Fibroblast of lung (primary cell): ENCODE results near the gene NACA2. TPM values are rescaled to one million over a fixed set of nuclear protein-coding genes. Genes with fewer than 3 reads are reported as not detected.
"Not testable (repeated sequence)": the region's sequence is repeated elsewhere in the genome, so short reads cannot be mapped to it uniquely, and the experiment has no call there.

Experiments used
- DNase-seq, 2 donors: peaks; one replicate each; pipeline versions ENCODE4 v3.0.0 to v3.0.0-alpha.2; 2010; ENCODE audit warnings: low read depth in 2 of 2
- H2AFZ ChIP-seq: 2 replicates; pipeline ENCODE4 v1.5.1; 2012; ENCODE audit warnings: low read length, control low read depth, inconsistent platforms
- H3K27ac ChIP-seq: 2 replicates; pipeline ENCODE4 v1.5.1; 2011; ENCODE audit warnings: low read length, control low read depth; ENCODE audit not compliant: insufficient read depth
- H3K27me3 ChIP-seq: 2 replicates; pipeline ENCODE4 v1.5.1; 2011; ENCODE audit warnings: mild to moderate bottlenecking, low read length; ENCODE audit not compliant: control insufficient read depth, insufficient read depth
- H3K36me3 ChIP-seq: 2 replicates; pipeline ENCODE4 v1.5.1; 2011; ENCODE audit warnings: low read length; ENCODE audit not compliant: control insufficient read depth, insufficient read depth
- H3K4me1 ChIP-seq: 2 replicates; pipeline ENCODE4 v1.5.1; 2011; ENCODE audit warnings: low read length; ENCODE audit not compliant: control insufficient read depth, insufficient read depth; ENCODE audit errors: extremely low read depth
- H3K4me2 ChIP-seq: 2 replicates; pipeline ENCODE4 v1.5.1; 2011; ENCODE audit warnings: low read length, control low read depth; ENCODE audit not compliant: insufficient read depth; ENCODE audit errors: extremely low read depth
- H3K4me3 ChIP-seq, 4 experiments: fragments of 200-600 bp in 1 of 4; sonication (generic) in 1 of 4; replicated peaks in 1 of 4; 2 replicates each; pipeline ENCODE4 v1.5.1; 2011 to 2016; ENCODE audit warnings: low read length in 4 of 4, low read depth in 3 of 4, mild to moderate bottlenecking in 3 of 4, control low read depth in 2 of 4, inconsistent platforms in 1 of 4, mixed read lengths in 1 of 4; ENCODE audit not compliant: insufficient read depth in 1 of 4; ENCODE audit errors: control extremely low read depth in 1 of 4
- H3K79me2 ChIP-seq: 2 replicates; pipeline ENCODE4 v1.5.1; 2012; ENCODE audit warnings: mild to moderate bottlenecking, low read length, inconsistent platforms; ENCODE audit not compliant: control insufficient read depth, insufficient read depth
- H3K9ac ChIP-seq: 2 replicates; pipeline ENCODE4 v1.5.1; 2011; ENCODE audit warnings: mild to moderate bottlenecking, low read length, control low read depth; ENCODE audit not compliant: insufficient read depth
- H3K9me3 ChIP-seq: 2 replicates; pipeline ENCODE4 v1.5.1; 2012; ENCODE audit warnings: low read depth, low read length; ENCODE audit not compliant: control insufficient read depth, insufficient read depth
- H4K20me1 ChIP-seq: 2 replicates; pipeline ENCODE4 v1.5.1; 2011; ENCODE audit warnings: low read length; ENCODE audit not compliant: control insufficient read depth, insufficient read depth; ENCODE audit errors: extremely low read depth
- CTCF ChIP-seq, 2 donors: IDR thresholded peaks in 1 of 2; conservative IDR thresholded peaks in 1 of 2; 1 replicate in 1 of 2; 2 replicates in 1 of 2; pipeline ENCODE4 v1.5.1; 2011 to 2012; ENCODE audit warnings: low read length in 2 of 2, control low read depth in 1 of 2, inconsistent platforms in 1 of 2, low read depth in 1 of 2, mild to moderate bottlenecking in 1 of 2
- EZH2 ChIP-seq: IDR thresholded peaks from 2 replicates; pipeline ENCODE4 v1.5.1; 2012; ENCODE audit warnings: low read length, control low read depth, mild to moderate bottlenecking; ENCODE audit errors: missing control alignments
- polyA plus RNA-seq, 2 donors: library from polyadenylated mRNA; depleted of rRNA in 1 of 2; stranded (reverse) in 1 of 2; unstranded in 1 of 2; fragments of >200 nt; gene quantifications; 2 replicates each; pipeline ENCODE4 v1.2.1, GENCODE V29; 2011 to 2012; ENCODE audit warnings: missing spikeins in 1 of 2
- total RNA-seq: library from RNA; depleted of rRNA; stranded (reverse); fragments of >200 nt; gene quantifications from 2 replicates; pipeline ENCODE4 v1.2.1, GENCODE V29; 2014

NACA2 gene
- total and polyA plus RNA-seq, 2 donors (not counting 1 experiment from before 2014, with no cell fraction given): not detected

GRCh38 chr17:61556224-61557188 is 34.5 kb downstream of the NACA2 start:
- no peak overlapping the region for H3K9ac ChIP-seq
- H3K9me3 ChIP-seq: no peaks in the 10 kb centered on the region
- H3K36me3 ChIP-seq: no peaks in the 10 kb centered on the region
- peak overlapping the region; percentile 84 for H3K4me2 ChIP-seq
- H3K27ac ChIP-seq: no peak overlapping the region
- H2AFZ ChIP-seq: peak overlapping the region; percentile 90
- H4K20me1 ChIP-seq: no peaks in the 10 kb centered on the region
- TF ChIP-seq EZH2: no peak
- no peak for TF ChIP-seq CTCF (conservative IDR thresholded peaks at IDR 0.05 in 1 of 2, IDR thresholded peaks at IDR 0.05 in 1 of 2; ENCODE audit: low read depth in 1 of 2, low read length in 2 of 2)
- peak overlapping the region in 3 of 4 experiments; percentile 9 to 23 (median 20) for H3K4me3 ChIP-seq
- H3K27me3 ChIP-seq: no peaks in the 10 kb centered on the region
- no peaks in the 10 kb centered on the region for H3K79me2 ChIP-seq
- H3K4me1 ChIP-seq: peaks cover 3% of the 10 kb centered on the region
- DNase-seq: peak; percentile 34 to 37

- Histone ChIP-seq H2AFZ (no peak overlapping the region), H3K4me2 (no peak overlapping the region), H3K79me2 (no peaks in the 10 kb centered on the region), H3K9me3 (no peaks in the 10 kb centered on the region), H3K4me3 (no peak overlapping the region), H3K9ac (no peak overlapping the region), H3K27me3 (no peaks in the 10 kb centered on the region), H3K27ac (no peak overlapping the region), H4K20me1 (no peaks in the 10 kb centered on the region), H3K4me1 (peaks cover 5% of the 10 kb centered on the region), H3K36me3 (no peaks in the 10 kb centered on the region)
- no peak for DNase-seq
- TF ChIP-seq CTCF (conservative IDR thresholded peaks at IDR 0.05 in 1 of 2, IDR thresholded peaks at IDR 0.05 in 1 of 2; ENCODE audit: low read depth in 1 of 2, low read length in 2 of 2) (no peak), EZH2 (no peak)
Measured at GRCh38 chr17:61555127-61555566, 35.9 kb downstream of the NACA2 start.

- Histone ChIP-seq H4K20me1 (no peaks in the 10 kb centered on the region), H3K9me3 (no peaks in the 10 kb centered on the region), H3K36me3 (no peaks in the 10 kb centered on the region), H3K27ac (no peak overlapping the region), H3K27me3 (no peaks in the 10 kb centered on the region), H3K9ac (no peak overlapping the region), H2AFZ (no peak overlapping the region), H3K79me2 (no peaks in the 10 kb centered on the region), H3K4me1 (peaks cover 5% of the 10 kb centered on the region), H3K4me3 (no peak overlapping the region), H3K4me2 (no peak overlapping the region)
- TF ChIP-seq EZH2: no peak
- TF ChIP-seq CTCF (conservative IDR thresholded peaks at IDR 0.05 in 1 of 2, IDR thresholded peaks at IDR 0.05 in 1 of 2; ENCODE audit: low read depth in 1 of 2, low read length in 2 of 2): no peak
- DNase-seq: no peak
Measured at GRCh38 chr17:61554209-61554608, 36.8 kb downstream of the NACA2 start.

- H3K9me3 ChIP-seq: not testable (repeated sequence)
Measured at GRCh38 chr17:61552560-61552959, 38.5 kb downstream of the NACA2 start.

More at GRCh38 chr17:61552560-61552959, 38.5 kb downstream of the NACA2 start:
- H3K4me2 ChIP-seq, H2AFZ ChIP-seq, H3K27ac ChIP-seq, H4K20me1 ChIP-seq, H3K4me3 ChIP-seq, H3K9ac ChIP-seq, H3K79me2 ChIP-seq, H3K4me1 ChIP-seq, H3K36me3 ChIP-seq, DNase-seq, H3K27me3 ChIP-seq: not testable (repeated sequence)
